GM12878 (cell line): ENCODE measurements around the gene PDPK1. TPM values are rescaled to one million over a fixed set of nuclear protein-coding genes. Genes with fewer than 3 reads are reported as not detected.

Experiments
- ATAC-seq: fragments of 200-7000 bp; cut with Tn5 transposase; 3 replicates; pipeline ENCODE4 v1.9.1; 2020; ENCODE audit warnings: mild to moderate bottlenecking, moderate library complexity
- BruUV-seq: library from RNA; stranded (reverse); fragments of 400-500 nt; replicated peaks from 2 replicates; lab custom pipeline; 2021; lab: Mats Ljungman, UMichigan
- CTCF ChIA-PET: fragments of 300-600 bp; sonication (Branson Sonifier 250); formaldehyde crosslinking; extraction: SDS; loops from one replicate; lab custom pipeline; 2021; ENCODE audit warnings: inconsistent platforms; lab: Yijun Ruan, JAX
- POLR2A ChIA-PET: fragments of 350-600 bp; formaldehyde crosslinking; extraction: SDS; loops from one replicate; lab custom pipeline; 2021; ENCODE audit warnings: inconsistent platforms; lab: Charles Lee
- RAD21 ChIA-PET: fragments of 300-600 bp; sonication (Branson Sonifier 250); formaldehyde crosslinking; loops from one replicate; lab custom pipeline; 2023; ENCODE audit warnings: antibody characterized with exemption; ENCODE audit not compliant: unreplicated experiment; lab: Charles Lee
- SMC1A ChIA-PET: fragments of 300-600 bp; sonication (Branson Sonifier 250); formaldehyde crosslinking; loops from one replicate; lab custom pipeline; 2023; ENCODE audit not compliant: unreplicated experiment, uncharacterized antibody; lab: Charles Lee
- DNase-seq: peaks from one replicate; pipeline ENCODE4 v3.0.0-alpha.2; 2011; ENCODE audit warnings: low read depth, low spot score
- FAIRE-seq: peaks from 3 replicates; lab custom pipeline; 2011; peaks lifted over from hg19 to GRCh38; lab: Jason Lieb, UNC
- H2AFZ ChIP-seq: 2 replicates; pipeline ENCODE4 v1.6.0; 2011; ENCODE audit warnings: low read depth, low read length, control low read depth; ENCODE audit not compliant: control insufficient read depth
- H3K27ac ChIP-seq: 2 replicates; pipeline ENCODE4 v1.5.1; 2011; ENCODE audit warnings: control low read depth; ENCODE audit not compliant: control insufficient read depth, insufficient read depth
- H3K27me3 ChIP-seq, 2 experiments: replicated peaks in 1 of 2; 2 replicates each; pipeline versions ENCODE4 v1.6.0 to v1.6.1; 2011; ENCODE audit warnings: low read length in 1 of 2; ENCODE audit not compliant: control insufficient read depth in 2 of 2, insufficient read depth in 2 of 2
- H3K36me3 ChIP-seq, 2 experiments: 2 replicates each; pipeline ENCODE4 v1.5.1; 2011; ENCODE audit warnings: low read length in 1 of 2; ENCODE audit not compliant: control insufficient read depth in 2 of 2, insufficient read depth in 2 of 2
- H3K4me1 ChIP-seq: 2 replicates; pipeline ENCODE4 v1.6.1; 2011; ENCODE audit warnings: mild to moderate bottlenecking, low read length, moderate library complexity, mixed read lengths; ENCODE audit not compliant: control insufficient read depth, insufficient read depth
- H3K4me2 ChIP-seq: 2 replicates; pipeline ENCODE4 v1.6.0; 2011; ENCODE audit warnings: control low read depth; ENCODE audit not compliant: control insufficient read depth, insufficient read depth
- H3K4me3 ChIP-seq: fragments of 200-600 bp; sonication (generic); 2 replicates; pipeline ENCODE4 v1.5.1; 2016
- H3K79me2 ChIP-seq: 2 replicates; pipeline ENCODE4 v1.6.0; 2011; ENCODE audit warnings: low read length; ENCODE audit not compliant: control insufficient read depth, insufficient read depth
- H3K9ac ChIP-seq: 2 replicates; pipeline ENCODE4 v1.8.0; 2011; ENCODE audit warnings: low read length, control low read depth, mixed read lengths; ENCODE audit not compliant: control insufficient read depth, insufficient read depth
- H3K9me3 ChIP-seq: replicated peaks from 3 replicates; pipeline ENCODE4 v1.5.1; 2011; ENCODE audit warnings: mild to moderate bottlenecking, low read length; ENCODE audit not compliant: control insufficient read depth, insufficient read depth
- H4K20me1 ChIP-seq: 2 replicates; pipeline ENCODE4 v1.6.0; 2011; ENCODE audit not compliant: control insufficient read depth, insufficient read depth
- CHD2 ChIP-seq: IDR thresholded peaks from 2 replicates; pipeline ENCODE4 v1.6.1; 2011; ENCODE audit warnings: low read depth, low read length, improper control_type of control experiment, borderline replicate concordance
- DPF2 ChIP-seq: fragments of 450-650 bp; IDR thresholded peaks from 2 replicates; pipeline ENCODE4 v1.6.1; 2017; ENCODE audit warnings: mild to moderate bottlenecking
- EP300 ChIP-seq, 2 experiments: fragments of 150-350 bp in 1 of 2; IDR thresholded peaks; 2 replicates each; pipeline ENCODE4 v1.6.1; 2011 to 2012; ENCODE audit warnings: low read depth in 2 of 2, low read length in 2 of 2, borderline replicate concordance in 1 of 2, improper control_type of control experiment in 1 of 2, inconsistent platforms in 1 of 2; ENCODE audit not compliant: control insufficient read depth in 1 of 2
- GATAD2B ChIP-seq: fragments of 450-650 bp; conservative IDR thresholded peaks from 2 replicates; pipeline ENCODE4 v1.6.1; 2017; ENCODE audit warnings: low read depth, mild to moderate bottlenecking, moderate library complexity
- HDAC6 ChIP-seq: fragments of 200-600 bp; sonication (generic); IDR thresholded peaks from one replicate; pipeline ENCODE4 v1.8.0; 2017; ENCODE audit warnings: antibody characterized with exemption; ENCODE audit not compliant: unreplicated experiment
- LARP7 ChIP-seq: fragments of 450-650 bp; IDR thresholded peaks from 2 replicates; pipeline ENCODE4 v1.6.1; 2017; ENCODE audit warnings: mild to moderate bottlenecking
- NBN ChIP-seq: fragments of 450-650 bp; IDR thresholded peaks from 2 replicates; pipeline ENCODE4 v1.6.1; 2016
- PAX5 ChIP-seq: IDR thresholded peaks from 2 replicates; pipeline ENCODE4 v1.6.1; 2011; ENCODE audit warnings: low read depth, low read length, borderline replicate concordance
- POLR2AphosphoS2 ChIP-seq: IDR thresholded peaks from 2 replicates; pipeline ENCODE4 v1.6.1; 2011; ENCODE audit warnings: low read depth, mild to moderate bottlenecking, low read length, improper control_type of control experiment, moderate library complexity
- POLR2AphosphoS5 ChIP-seq: IDR thresholded peaks from 2 replicates; pipeline ENCODE4 v1.6.1; 2011; ENCODE audit warnings: mild to moderate bottlenecking, low read length, inconsistent platforms
- RUNX3 ChIP-seq: IDR thresholded peaks from 2 replicates; pipeline ENCODE4 v1.6.1; 2012; ENCODE audit warnings: low read length, inconsistent platforms
- SMC3 ChIP-seq: IDR thresholded peaks from 2 replicates; pipeline ENCODE4 v1.6.1; 2011; ENCODE audit warnings: low read length, improper control_type of control experiment, borderline replicate concordance
- SP1 ChIP-seq: IDR thresholded peaks from one replicate; pipeline ENCODE4 v1.6.1; 2011; ENCODE audit warnings: low read depth, low read length
- SREBF1 ChIP-seq: IDR thresholded peaks from 2 replicates; pipeline ENCODE4 v1.6.1; 2012; ENCODE audit warnings: mild to moderate bottlenecking, low read length
- SUZ12 ChIP-seq: fragments of 200-600 bp; sonication (generic); IDR thresholded peaks from one replicate; pipeline ENCODE4 v1.6.1; 2018; ENCODE audit warnings: antibody characterized with exemption, mild to moderate bottlenecking; ENCODE audit not compliant: unreplicated experiment
- YY1 ChIP-seq: IDR thresholded peaks from 2 replicates; pipeline ENCODE4 v1.6.1; 2011; ENCODE audit warnings: low read depth, mild to moderate bottlenecking, low read length
- ZNF207 ChIP-seq: fragments of 450-650 bp; IDR thresholded peaks from 2 replicates; pipeline ENCODE4 v1.6.1; 2014; ENCODE audit warnings: antibody characterized with exemption, mild to moderate bottlenecking, borderline replicate concordance
- ZNF687 ChIP-seq: fragments of 450-650 bp; IDR thresholded peaks from 2 replicates; pipeline ENCODE4 v1.6.1; 2017; ENCODE audit warnings: mild to moderate bottlenecking, moderate library complexity
- WGBS: methylation state at CpG from one replicate; pipeline ENCODE4 v1.1.6; 2016; ENCODE audit warnings: low lambda C conversion rate; ENCODE audit not compliant: insufficient replicate concordance, insufficient coverage; ENCODE audit errors: missing lambda C conversion rate; 5-methylcytosine and 5-hydroxymethylcytosine counted together
- in situ Hi-C: fragments of 300-500 bp; cut with MboI; formaldehyde crosslinking; loops from 9 replicates; pipeline ENCODE4 v1.14.3; 2018; ENCODE audit warnings: mixed read lengths
- intact Hi-C: fragments of 100-400 bp; cut with micrococcal nuclease; formaldehyde crosslinking; loops from one replicate; pipeline ENCODE4 v1.14.2; 2022; ENCODE audit not compliant: unreplicated experiment
- polyA plus RNA-seq, 11 experiments: library from polyadenylated mRNA; depleted of rRNA in 4 of 11; unstranded in 6 of 11; stranded (reverse) in 5 of 11; fragments of >200 nt; fragmentation: Nextera tagmentation in 4 of 11; fragmentation: Illumina TruSeq in 1 of 11; extraction: Ambion mirVana in 4 of 11; extraction: Trizol in 1 of 11; gene quantifications; 1 replicate in 1 of 11; 2 replicates in 10 of 11; pipeline versions ENCODE4 v1.2.1 to v1.2.3, GENCODE V29; 2011 to 2016; ENCODE audit warnings: inconsistent platforms in 2 of 11, missing spikeins in 2 of 11, low read depth in 1 of 11
- total RNA-seq, 4 experiments: library from RNA; depleted of rRNA in 3 of 4; stranded (reverse); fragments of >200 nt in 3 of 4; fragmentation: Illumina TruSeq in 1 of 4; extraction: Trizol in 1 of 4; gene quantifications; 2 replicates each; pipeline versions ENCODE4 v1.2.1 to v1.2.3, GENCODE V29; 2013 to 2021

Gene PDPK1
- total and polyA plus RNA-seq, 10 of the 15 experiments (the other 5 are each of a cell fraction or from before 2014, with no cell fraction given) = 3.9 to 41.3 (median 25.5) TPM

- BruUV-seq = no TSS peak
- H3K9ac ChIP-seq = peak within 1 kb of the TSS; percentile 93
- peak within 1 kb of the TSS; percentile 75 for H3K4me3 ChIP-seq
- no peaks in the 10 kb centered on the region for H3K27me3 ChIP-seq
- peak within 1 kb of the TSS; percentile 71 for H2AFZ ChIP-seq
- no peaks in the 10 kb centered on the region for H3K9me3 ChIP-seq
- peaks cover 4 to 6% of the 10 kb centered on the region in 2 experiments; a peak in 3 of 4 replicates for H3K36me3 ChIP-seq
- ChIA-PET SMC1A (interaction anchor here (1.3 kb wide), 1 partner anchor 24 kb away, joined by 5 read pairs; the partner anchor contains the start of gene PDPK1), RAD21 (interaction anchor here (0.6 to 1.3 kb wide), 2 partner anchors 45 to 239 kb away, joined by 3 to 4 read pairs; partner anchors contain the start of gene SRRM2), POLR2A (interaction anchor here (0.9 to 1.8 kb wide), 4 partner anchors 18 to 358 kb away, joined by 3 to 6 read pairs (median 4); partner anchors contain the start of genes CCNF, PDPK1 and TRAF7), CTCF (interaction anchor here (0.9 to 1.6 kb wide), 2 partner anchors 22 to 373 kb away, joined by 4 read pairs; no protein-coding TSS in a partner anchor)
- FAIRE-seq (peak; percentile 84), ATAC-seq (peak; percentile 80), DNase-seq (peak; percentile 40)
- in situ Hi-C loops (no loop called here), intact Hi-C loops (no loop called here)
- H3K27ac ChIP-seq = peak within 1 kb of the TSS; percentile 84
- peaks cover 6% of the 10 kb centered on the region; the same call in 1 of the 2 replicates for H4K20me1 ChIP-seq
- WGBS = 2% methylated on average over 92 of the region's 122 CpGs
- H3K79me2 ChIP-seq = peaks cover 47% of the 10 kb centered on the region
- peaks cover 26% of the 10 kb centered on the region for H3K4me1 ChIP-seq
- H3K4me2 ChIP-seq = peak within 1 kb of the TSS; percentile 64
- TF ChIP-seq CHD2 (0 out of 2 replicates have a peak, but pooled peaks have one; percentile 13), SP1 (peak; percentile 76), SMC3 (no peak), LARP7 (peak; percentile 87), ZNF207 (peak; percentile 96), POLR2AphosphoS2 (peak; percentile 82; the same call in 1 of the 2 replicates), POLR2AphosphoS5 (peak; percentile 94), ZNF687 (peak; percentile 54), NBN (peak; percentile 37; the same call in 1 of the 2 replicates), EP300 (IDR thresholded peaks at IDR 0.05; ENCODE audit: borderline replicate concordance in 1 of 2, control insufficient read depth in 1 of 2, low read depth in 2 of 2, low read length in 2 of 2) (peak; percentile 11; a peak in 1 of 4 replicates), DPF2 (peak; percentile 84; the same call in 1 of the 2 replicates), HDAC6 (peak; percentile 87), SREBF1 (peak; percentile 88; the same call in 1 of the 2 replicates), YY1 (peak; percentile 98), RUNX3 (peak; percentile 62), PAX5 (no peak), GATAD2B (0 out of 2 replicates have a peak, but pooled peaks have one; percentile 68), SUZ12 (no peak)
Measured at GRCh38 chr16:2513405-2514332, 24.2 kb upstream of the PDPK1 start, which contains the start of gene ATP6V0C. Gene ATP6V0C, plus strand, starts transcription at chr16:2513952. Its CDS starts 152 bp downstream, at chr16:2514104.
